HCT116 (cell line): ENCODE measurements around the gene GRB10.

Experiments
- CEBPB ChIP-seq: IDR thresholded peaks from 2 replicates; pipeline ENCODE4 v1.6.1; 2012; ENCODE audit warnings: low read depth
- CTCF ChIP-seq, 3 experiments: fragments of 200-600 bp in 1 of 3; sonication (generic) in 1 of 3; IDR thresholded peaks in 2 of 3; conservative IDR thresholded peaks in 1 of 3; 2 replicates each; pipeline ENCODE4 v1.5.1; 2012 to 2017; ENCODE audit warnings: low read depth in 2 of 3, low read length in 2 of 3, antibody characterized with exemption in 1 of 3, borderline replicate concordance in 1 of 3, control low read depth in 1 of 3, mild to moderate bottlenecking in 1 of 3, mixed read lengths in 1 of 3, mixed run types in 1 of 3, moderate library complexity in 1 of 3; ENCODE audit not compliant: insufficient read depth in 1 of 3
- EZH2 ChIP-seq: fragments of 200-600 bp; sonication (generic); IDR thresholded peaks from 2 replicates; pipeline ENCODE4 v1.6.1; 2017; ENCODE audit warnings: antibody characterized with exemption, mixed run types
- EZH2phosphoT487 ChIP-seq: fragments of 200-600 bp; IDR thresholded peaks from 2 replicates; pipeline ENCODE4 v1.6.1; 2018; ENCODE audit warnings: antibody characterized with exemption, borderline replicate concordance
- FOSL1 ChIP-seq: IDR thresholded peaks from 2 replicates; pipeline ENCODE4 v1.6.1; 2012; ENCODE audit warnings: low read depth
- JUND ChIP-seq: IDR thresholded peaks from 2 replicates; pipeline ENCODE4 v1.6.1; 2012
- POLR2A ChIP-seq: IDR thresholded peaks from 2 replicates; pipeline ENCODE4 v1.7.0; 2011; ENCODE audit warnings: borderline replicate concordance; ENCODE audit not compliant: insufficient read depth, insufficient read length; ENCODE audit errors: extremely low read depth
- POLR2AphosphoS5 ChIP-seq: IDR thresholded peaks from 2 replicates; pipeline ENCODE4 v1.6.1; 2011; ENCODE audit warnings: mild to moderate bottlenecking, low read depth, low read length, moderate library complexity
- SIN3A ChIP-seq: IDR thresholded peaks from 2 replicates; pipeline ENCODE4 v1.6.1; 2012; ENCODE audit warnings: low read depth
- SP1 ChIP-seq: IDR thresholded peaks from 2 replicates; pipeline ENCODE4 v1.6.1; 2012; ENCODE audit warnings: low read depth

GRCh38 chr7:50559881-50560280, 222.8 kb downstream of the GRB10 start:
- no peak for TF ChIP-seq POLR2A
- no peak for TF ChIP-seq CTCF (IDR thresholded peaks at IDR 0.05 in 2 of 3, conservative IDR thresholded peaks at IDR 0.05 in 1 of 3; ENCODE audit: borderline replicate concordance in 1 of 3, insufficient read depth in 1 of 3, low read depth in 2 of 3, low read length in 2 of 3)
- no peak for TF ChIP-seq SP1
- TF ChIP-seq JUND = no peak
- TF ChIP-seq CEBPB = no peak
- TF ChIP-seq EZH2 = no peak
- no peak for TF ChIP-seq FOSL1
- no peak for TF ChIP-seq SIN3A
- no peak for TF ChIP-seq EZH2phosphoT487
- no peak for TF ChIP-seq POLR2AphosphoS5
